ENCODE measurements around the gene MAP3K5. TPM values are rescaled to one million over a fixed set of nuclear protein-coding genes. Genes with fewer than 3 reads are reported as not detected.
A peak's percentile ranks its signal among the peaks of the same experiment; 100 is the strongest.
"Not testable (repeated sequence)": the region's sequence is repeated elsewhere in the genome, so short reads cannot be mapped to it uniquely, and the experiment has no call there.

Gene MAP3K5
- polyA plus RNA-seq, 3 donors: 6.0 to 8.4 (median 6.6) TPM

DNA sequence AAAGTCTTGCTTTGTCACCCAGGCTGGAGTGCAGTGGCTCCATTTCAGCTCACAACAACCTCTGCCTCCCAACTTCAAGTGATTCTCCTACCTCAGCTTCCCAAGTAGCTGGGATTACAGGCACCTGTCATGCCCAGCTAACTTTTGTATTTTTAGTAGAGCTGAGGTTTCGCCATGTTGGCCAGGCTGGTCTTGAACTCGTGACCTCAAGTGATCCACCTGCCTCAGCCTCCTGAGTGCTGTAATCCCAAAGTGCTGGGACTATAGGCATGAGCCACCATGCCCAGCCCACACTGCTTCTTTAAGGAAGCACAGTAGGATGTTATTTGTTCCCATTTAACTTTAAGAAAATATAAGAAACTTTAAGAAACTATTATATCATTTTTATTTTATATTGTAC, 206.8 kb downstream of the MAP3K5 start:
- not testable (repeated sequence) for DNase-seq

DNA sequence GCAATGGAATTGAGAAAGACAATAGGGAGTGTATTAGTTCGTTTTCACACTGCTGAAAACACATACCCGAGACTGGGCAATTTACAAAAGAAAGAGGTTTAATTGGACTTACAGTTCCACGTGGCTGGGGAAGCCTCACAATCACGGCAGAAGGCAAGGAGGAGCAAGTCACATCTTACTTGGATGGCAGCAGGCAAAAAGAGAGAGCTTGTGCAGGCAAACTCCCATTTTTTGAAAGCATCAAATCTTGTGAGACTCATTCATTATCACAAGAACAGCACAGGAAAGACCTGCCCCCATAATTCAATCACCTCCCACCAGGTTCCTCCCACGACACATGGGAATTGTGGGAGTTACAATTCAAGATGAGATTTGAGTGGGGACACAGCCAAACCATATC, 208.0 kb downstream of the MAP3K5 start:
- not testable (repeated sequence) for DNase-seq

GRCh38 chr6:136582711-136583471, 209.4 kb downstream of the MAP3K5 start:
- no peak for DNase-seq

DNA sequence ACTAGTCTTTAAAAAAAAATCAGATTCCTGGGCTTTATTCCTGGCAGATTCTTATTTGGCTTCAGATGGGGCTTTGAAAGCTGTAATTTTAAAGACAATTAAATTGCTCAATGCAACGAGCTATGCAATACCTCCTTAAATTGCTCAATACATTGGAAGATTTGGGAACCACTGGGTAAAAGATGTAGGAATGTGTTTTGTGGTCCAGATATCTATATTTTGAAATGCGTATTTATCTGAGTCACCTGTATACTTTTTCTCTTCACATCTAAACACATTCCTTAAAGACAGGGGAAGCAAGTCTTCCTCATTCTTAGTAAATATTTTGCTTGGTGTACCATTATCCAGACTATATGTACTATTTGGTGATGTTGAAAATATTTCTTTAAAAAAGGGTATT, 212.5 kb downstream of the MAP3K5 start:
- no peak for DNase-seq

DNA sequence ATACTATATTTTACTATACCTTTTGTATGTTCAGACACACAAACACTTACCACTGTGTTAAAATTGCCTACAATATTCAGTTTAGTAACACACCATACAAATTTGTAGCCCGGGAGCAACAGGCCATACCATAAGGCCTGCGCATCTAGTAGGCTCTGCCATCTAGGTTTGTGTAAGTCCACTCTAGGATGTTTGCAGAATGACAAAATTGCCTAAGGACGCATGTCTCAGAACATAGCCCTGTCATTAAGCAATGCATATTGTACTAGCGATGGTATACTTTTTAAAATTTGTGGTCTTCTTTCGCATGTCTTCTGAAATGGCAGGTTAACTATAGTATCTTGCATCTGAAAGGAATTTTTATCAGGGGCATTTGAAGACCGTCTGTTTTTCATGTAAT, 215.5 kb downstream of the MAP3K5 start:
- DNase-seq: no peak

- no peak for DNase-seq
Measured at GRCh38 chr6:136571496-136571895, 220.8 kb downstream of the MAP3K5 start.

DNA sequence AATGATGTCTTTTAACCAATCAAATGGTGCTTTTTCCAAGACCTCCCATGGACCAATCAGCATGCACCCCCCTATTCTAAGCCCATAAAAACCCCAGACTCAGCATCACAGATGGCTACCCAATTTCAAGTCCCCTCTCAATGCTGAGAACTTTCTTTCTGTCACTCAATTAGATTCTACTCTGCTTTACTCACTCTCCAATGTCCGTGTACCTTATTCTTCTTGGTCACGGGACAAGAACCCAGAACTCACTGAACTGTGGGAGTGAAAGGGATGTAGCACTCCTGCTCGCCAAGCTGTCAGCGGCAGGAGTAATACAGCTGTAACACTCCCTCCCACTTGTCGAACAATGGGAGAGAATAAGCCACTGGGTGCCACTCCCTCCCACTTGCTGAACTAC, 221.2 kb downstream of the MAP3K5 start:
- no peak for DNase-seq

- no peak for DNase-seq
Measured at GRCh38 chr6:136568129-136568528, 224.1 kb downstream of the MAP3K5 start.

GRCh38 chr6:136567688-136568087, 224.6 kb downstream of the MAP3K5 start:
- DNase-seq: no peak

- DNase-seq: no peak
Measured at GRCh38 chr6:136566851-136567250, 225.4 kb downstream of the MAP3K5 start.

DNA sequence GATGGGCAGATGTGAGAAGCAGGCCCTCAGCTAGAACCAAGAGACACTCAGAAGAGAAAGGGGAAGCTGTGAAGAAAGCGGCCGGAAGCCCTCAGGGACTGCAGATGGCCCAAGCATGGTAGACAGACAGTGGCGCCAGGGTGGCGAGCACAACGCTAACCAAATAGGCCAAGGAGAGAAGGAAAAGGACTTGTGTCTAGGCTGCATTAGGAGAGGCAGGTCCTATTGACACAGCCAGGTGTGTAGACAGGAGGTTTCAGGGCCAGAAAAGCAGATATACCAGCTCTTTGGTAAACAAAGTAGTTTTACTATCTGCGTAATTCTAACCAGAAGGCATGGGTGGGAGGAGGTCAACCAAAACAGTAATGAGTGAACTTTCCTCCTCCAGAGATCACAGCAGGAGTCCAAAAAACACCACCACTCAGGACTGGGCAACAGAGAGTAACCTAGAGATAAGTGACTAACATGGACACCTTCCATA, 226.2 kb downstream of the MAP3K5 start:
- DNase-seq: no peak

- DNase-seq: no peak
Measured at GRCh38 chr6:136564180-136564579, 228.1 kb downstream of the MAP3K5 start.

DNA sequence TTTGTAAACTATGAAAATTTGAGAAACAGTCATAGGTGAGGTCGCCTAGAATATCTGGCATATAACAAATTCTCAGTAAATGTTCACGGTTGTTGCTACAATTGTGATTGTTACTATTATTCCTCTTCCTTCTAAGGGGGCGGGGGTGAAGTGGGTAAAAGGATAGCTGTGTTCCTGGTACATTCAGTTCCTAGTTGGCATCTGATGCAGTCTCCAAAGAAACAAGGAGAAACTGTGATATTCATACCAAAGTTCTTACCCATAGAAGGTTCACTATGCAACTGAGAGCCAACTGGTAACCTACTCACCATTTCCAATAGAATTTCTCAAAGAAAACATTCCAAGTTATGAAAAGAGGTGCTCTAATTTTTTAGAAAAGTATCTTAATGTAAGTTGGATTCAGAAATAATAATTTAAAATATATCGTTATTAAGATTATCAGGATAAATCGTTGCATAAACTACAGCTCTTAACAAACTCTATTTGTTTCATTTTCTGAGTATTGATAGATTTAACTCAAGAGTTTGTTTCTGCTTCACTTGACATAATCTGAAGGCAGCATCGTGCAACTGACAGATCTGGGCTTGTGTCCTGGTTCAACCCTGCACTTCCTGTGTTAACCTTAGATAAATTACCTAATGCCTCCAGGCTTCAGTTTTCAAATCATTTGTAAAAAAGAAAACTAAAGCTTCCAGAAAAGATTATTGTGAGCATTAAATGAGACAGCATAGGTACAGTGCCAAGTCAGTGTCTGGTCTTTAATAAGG, 228.7 kb downstream of the MAP3K5 start:
- DNase-seq: no peak

- DNase-seq: no peak
Measured at GRCh38 chr6:136562211-136562610, 230.1 kb downstream of the MAP3K5 start.

DNA sequence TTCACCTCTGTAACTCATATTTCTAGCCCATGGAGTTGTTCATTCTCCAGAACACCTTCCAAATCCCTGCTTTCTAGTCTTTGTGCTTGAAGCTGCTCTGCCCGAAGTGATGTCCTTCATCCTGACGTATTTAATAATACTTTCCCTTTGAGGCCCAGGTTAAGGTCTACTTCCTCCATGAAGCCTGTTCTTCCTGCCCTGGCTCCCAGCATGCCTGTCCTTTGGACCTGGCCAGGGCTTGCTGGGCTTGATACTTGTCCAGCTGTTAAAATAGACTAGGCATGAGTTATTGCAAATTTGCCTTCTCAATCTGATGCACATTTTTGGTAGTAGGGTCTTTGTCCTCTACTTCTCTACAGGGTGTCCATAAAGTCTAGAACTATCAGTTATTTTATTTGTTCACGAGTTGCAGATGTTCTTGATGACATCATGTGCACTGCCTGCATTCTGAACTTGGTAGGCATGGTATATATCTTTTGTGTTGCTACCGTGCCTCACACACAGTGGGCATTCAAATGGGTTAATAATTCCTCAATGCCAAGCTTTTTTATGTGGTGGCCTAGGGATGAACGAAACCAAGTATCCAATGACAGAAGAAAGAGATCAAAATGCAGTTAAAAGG, 239.0 kb downstream of the MAP3K5 start:
- DNase-seq: no peak

- DNase-seq: no peak
Measured at GRCh38 chr6:136552054-136552453, 240.2 kb downstream of the MAP3K5 start.

DNA sequence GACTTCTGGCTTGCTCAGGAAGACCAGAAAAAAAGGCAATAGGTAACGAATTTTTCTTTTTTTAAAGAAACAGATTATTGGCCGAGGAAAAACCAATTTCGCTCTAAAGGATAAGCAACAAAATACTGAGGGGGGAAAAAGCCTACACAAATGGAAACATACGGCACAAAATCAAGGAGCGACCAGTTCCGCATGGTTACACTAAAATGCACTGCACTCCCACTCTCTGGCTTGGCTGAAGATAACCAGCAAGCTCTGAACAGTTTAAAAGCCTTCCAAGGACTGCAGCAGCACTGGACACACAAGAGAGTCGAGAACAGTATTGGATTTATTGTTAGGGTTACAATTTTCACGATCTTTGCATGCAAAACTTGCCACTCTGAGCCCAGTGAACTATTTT, 241.2 kb downstream of the MAP3K5 start:
- DNase-seq: peak; percentile 42

DNA sequence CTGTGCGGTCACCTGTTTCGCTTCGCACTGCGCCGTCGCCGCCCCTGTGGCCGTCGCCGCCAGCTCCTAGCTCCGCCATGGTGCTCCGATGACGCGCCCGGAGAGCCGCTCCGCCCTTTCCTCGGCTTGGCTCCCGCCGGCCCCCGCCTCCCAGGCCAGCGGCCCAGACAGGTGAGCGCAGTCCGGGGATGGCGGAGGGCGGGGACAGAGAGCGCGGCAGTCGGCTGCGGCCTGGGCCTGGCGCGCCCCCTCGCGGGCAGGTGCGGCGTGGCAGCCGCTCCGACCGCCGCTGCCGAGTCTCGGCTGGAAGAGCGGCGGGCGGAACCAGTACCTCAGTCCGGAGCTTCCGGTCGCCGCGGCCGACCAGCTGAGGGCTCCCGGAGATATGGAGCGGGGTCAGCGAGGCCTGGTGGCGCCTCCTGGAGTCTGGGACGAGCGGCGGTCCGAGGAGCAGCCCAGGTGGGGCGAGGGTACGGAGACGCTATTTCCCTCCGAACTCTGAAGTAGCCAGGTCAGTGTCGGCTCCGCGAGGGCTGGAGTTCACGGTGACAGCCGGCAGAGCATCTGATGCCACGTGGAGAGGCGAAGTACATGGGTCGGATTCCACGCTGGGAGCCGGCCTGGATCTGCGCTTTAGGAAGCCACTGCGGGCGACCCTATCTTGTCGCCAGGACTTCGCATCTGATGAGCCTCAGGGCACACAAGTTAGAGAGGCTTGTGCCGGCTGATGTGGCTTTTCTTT, 241.8 kb downstream of the MAP3K5 start, which contains the start of gene MAP7:
Gene MAP7 (minus strand): TSS at position 93 of the 742 bp plus-strand sequence. CDS start 14 bp downstream, at position 79.
- peak; percentile 73 for DNase-seq

DNA sequence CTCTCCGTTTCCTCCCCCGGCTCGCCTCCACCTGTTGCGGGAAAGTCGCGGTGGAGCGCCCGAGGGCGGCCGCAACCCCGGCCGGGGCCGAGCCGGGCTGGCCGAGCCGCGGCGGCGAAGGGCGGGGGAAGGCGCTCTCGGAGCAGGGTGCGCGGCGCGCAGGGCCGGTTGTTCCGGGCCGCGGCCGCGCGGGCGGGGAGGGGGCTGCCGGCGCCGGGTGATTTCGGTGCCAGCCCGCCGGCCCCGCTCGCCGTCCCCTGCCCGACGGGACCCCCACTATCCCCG, 242.3 kb downstream of the MAP3K5 start:
- DNase-seq: peak; percentile 7

- peak; percentile 30 for DNase-seq
Measured at GRCh38 chr6:136549300-136550044, 242.8 kb downstream of the MAP3K5 start.

- no peak for DNase-seq
Measured at GRCh38 chr6:136548582-136549299, 243.5 kb downstream of the MAP3K5 start.
